Activated B cell treated with CpG ODN at 0.5 μM for 24 hours (primary cell): Measurements from ENCODE around the gene CORIN. TPM values are rescaled to one million over a fixed set of nuclear protein-coding genes. Genes with fewer than 3 reads are reported as not detected.

Experiments
- ATAC-seq: fragments of 200-7000 bp; cut with Tn5 transposase; one replicate; pipeline ENCODE4 v1.10.0; 2021; ENCODE audit warnings: low read depth, mild to moderate bottlenecking, moderate library complexity
- CTCF ChIA-PET: fragments of 350-600 bp; sonication (Branson Sonifier 250); formaldehyde crosslinking; loops from one replicate; lab custom pipeline; 2021; ENCODE audit warnings: antibody characterized with exemption; lab: Charles Lee
- POLR2A ChIA-PET: fragments of 350-600 bp; sonication (Branson Sonifier 250); formaldehyde crosslinking; loops from one replicate; lab custom pipeline; 2021; ENCODE audit warnings: antibody characterized with exemption; lab: Charles Lee
- DNase-seq: peaks from one replicate; pipeline ENCODE4 v3.0.0; 2022
- H3K27ac Mint-ChIP-seq: one replicate; pipeline ENCODE4 v1.8.0; 2020; ENCODE audit warnings: mixed read lengths
- H3K27me3 Mint-ChIP-seq: one replicate; pipeline ENCODE4 v1.8.0; 2021; ENCODE audit warnings: mixed read lengths
- H3K36me3 Mint-ChIP-seq: one replicate; pipeline ENCODE4 v1.8.0; 2021; ENCODE audit warnings: low read depth, mixed read lengths
- H3K4me1 Mint-ChIP-seq: one replicate; pipeline ENCODE4 v1.8.0; 2021; ENCODE audit warnings: mixed read lengths
- H3K4me3 Mint-ChIP-seq: one replicate; pipeline ENCODE4 v1.8.0; 2020; ENCODE audit warnings: mild to moderate bottlenecking, mixed read lengths
- H3K9me3 Mint-ChIP-seq: one replicate; pipeline ENCODE4 v1.8.0; 2020; ENCODE audit warnings: mixed read lengths
- CTCF ChIP-seq: fragments of 200-600 bp; IDR thresholded peaks from one replicate; pipeline ENCODE4 v1.8.0; 2022; ENCODE audit warnings: antibody characterized with exemption, mild to moderate bottlenecking
- intact Hi-C: fragments of 100-400 bp; cut with micrococcal nuclease; formaldehyde crosslinking; loops from one replicate; pipeline ENCODE4 v1.15.1; 2024
- total RNA-seq: library from RNA; stranded (reverse); gene quantifications from 2 replicates; pipeline ENCODE4 v1.2.3, GENCODE V29; 2022

Gene CORIN
- total RNA-seq, 1 donor from 2014 or later: not detected

- Mint-ChIP-seq H3K9me3 (peaks cover 8% of the 10 kb centered on the region), H3K27me3 (peaks cover 31% of the 10 kb centered on the region), H3K27ac (no peak overlapping the region), H3K36me3 (no peaks in the 10 kb centered on the region), H3K4me3 (peak overlapping the region; percentile 86), H3K4me1 (peaks cover 37% of the 10 kb centered on the region)
- intact Hi-C loops: loop anchor here (1.0 to 10.0 kb wide), 4 partner anchors 11 to 992 kb away; partner anchors contain the start of gene COMMD8
- no peak for TF ChIP-seq CTCF
- CTCF ChIA-PET: interaction anchor here (1.1 to 1.4 kb wide), 4 partner anchors 43 to 166 kb away, joined by 3 to 4 read pairs (median 4); no protein-coding TSS in a partner anchor
- DNase-seq (peak; percentile 23), ATAC-seq (peak; percentile 45)
- POLR2A ChIA-PET: no interaction called here
Measured at GRCh38 chr4:47836641-47837093, 1.2 kb downstream of the CORIN start.

- H3K4me3 Mint-ChIP-seq: peak overlapping the region; percentile 57
- H3K36me3 Mint-ChIP-seq: no peaks in the 10 kb centered on the region
- peaks cover 37% of the 10 kb centered on the region for H3K4me1 Mint-ChIP-seq
- H3K9me3 Mint-ChIP-seq: peaks cover 8% of the 10 kb centered on the region
- DNase-seq: no peak
- no peak overlapping the region for H3K27ac Mint-ChIP-seq
- POLR2A ChIA-PET: no interaction called here
- no peak for TF ChIP-seq CTCF
- CTCF ChIA-PET: no interaction called here
- intact Hi-C loops: loop anchor here (5.0 to 10.0 kb wide), 2 partner anchors 373 to 991 kb away; partner anchors contain the start of gene COMMD8
- H3K27me3 Mint-ChIP-seq: peaks cover 38% of the 10 kb centered on the region
- no peak for ATAC-seq
Measured at GRCh38 chr4:47835494-47835893, 2.4 kb downstream of the CORIN start.

- Mint-ChIP-seq H3K36me3 (no peaks in the 10 kb centered on the region), H3K4me3 (no peak overlapping the region), H3K4me1 (peaks cover 7% of the 10 kb centered on the region), H3K27ac (no peak overlapping the region), H3K27me3 (peaks cover 44% of the 10 kb centered on the region), H3K9me3 (peaks cover 8% of the 10 kb centered on the region)
- no peak for DNase-seq
- intact Hi-C loops: loop anchor here (10.0 kb wide), 1 partner anchor 986 kb away; no protein-coding TSS in a partner anchor
- no peak for TF ChIP-seq CTCF
- ATAC-seq: no peak
- ChIA-PET CTCF (no interaction called here), POLR2A (no interaction called here)
Measured at GRCh38 chr4:47831026-47831679, 6.7 kb downstream of the CORIN start.

GRCh38 chr4:47830265-47831025, 7.4 kb downstream of the CORIN start:
- no peak for ATAC-seq

More at GRCh38 chr4:47830265-47831025, 7.4 kb downstream of the CORIN start:
- Mint-ChIP-seq H3K4me3 (no peak overlapping the region), H3K9me3 (peaks cover 8% of the 10 kb centered on the region), H3K27me3 (peaks cover 41% of the 10 kb centered on the region), H3K27ac (no peak overlapping the region), H3K36me3 (no peaks in the 10 kb centered on the region), H3K4me1 (peaks cover under 1% of the 10 kb centered on the region)
- ChIA-PET CTCF (no interaction called here), POLR2A (no interaction called here)
- intact Hi-C loops: loop anchor here (10.0 kb wide), 1 partner anchor 986 kb away; no protein-coding TSS in a partner anchor
- no peak for DNase-seq
- TF ChIP-seq CTCF: no peak
